DLD1 (cell line): ENCODE measurements around the gene MEIKIN.
"Not testable (repeated sequence)": the region's sequence is repeated elsewhere in the genome, so short reads cannot be mapped to it uniquely, and the experiment has no call there.

Source experiments
- in situ Hi-C: cut with HindIII; loops from 2 replicates; pipeline ENCODE4 v1.10.0; 2017; ENCODE audit warnings: low sequenced_read_pairs

MEIKIN gene

GRCh38 chr5:131778141-131778540 lies 167.3 kb downstream of the MEIKIN start:
- in situ Hi-C loops, result not testable (repeated sequence)

GRCh38 chr5:131776450-131776849 lies 169.0 kb downstream of the MEIKIN start:
- in situ Hi-C loops, result no loop called here

- in situ Hi-C loops, result no loop called here
Observed at GRCh38 chr5:131774652-131775367, 170.7 kb downstream of the MEIKIN start.

- in situ Hi-C loops, result no loop called here
Observed at GRCh38 chr5:131773805-131774204, 171.7 kb downstream of the MEIKIN start.

DNA sequence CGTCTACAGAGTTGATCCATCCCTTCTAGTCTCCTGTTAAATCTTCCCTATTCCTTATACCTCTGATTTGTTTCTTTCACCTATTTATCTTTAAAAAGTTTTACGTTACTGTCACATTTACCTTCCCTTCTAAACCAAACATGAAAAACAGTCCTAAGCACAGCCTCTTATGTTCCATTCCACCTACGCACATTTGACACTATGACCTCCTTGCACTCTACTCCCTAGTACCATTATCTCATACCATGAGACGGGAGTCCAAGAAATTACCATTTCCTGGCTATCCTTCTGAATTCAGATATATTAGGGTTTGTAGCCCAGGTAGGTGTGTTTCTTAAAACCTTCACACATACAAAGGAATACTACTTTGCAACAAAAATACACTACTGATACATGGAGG lies 173.8 kb downstream of the MEIKIN start:
- in situ Hi-C loops, result no loop called here

DNA sequence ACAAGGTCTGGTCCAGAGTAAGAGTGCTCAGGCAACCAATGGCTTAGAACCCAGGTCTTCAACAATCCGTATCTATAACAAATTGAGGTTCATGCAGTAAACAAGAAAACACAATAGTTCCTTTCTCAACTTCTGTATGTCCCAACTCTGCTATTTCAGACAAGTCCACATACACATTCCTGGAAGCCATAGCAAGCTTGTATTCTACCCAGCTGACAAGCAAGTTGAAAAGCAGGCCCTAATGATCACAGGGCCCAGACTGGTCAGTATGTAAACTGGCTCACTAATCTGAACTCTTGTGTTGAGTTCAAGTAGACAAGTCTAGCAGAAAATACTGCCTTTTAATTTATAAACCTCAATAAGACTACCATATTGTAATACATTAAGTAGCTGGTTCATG lies 175.5 kb downstream of the MEIKIN start:
- in situ Hi-C loops, result no loop called here

DNA sequence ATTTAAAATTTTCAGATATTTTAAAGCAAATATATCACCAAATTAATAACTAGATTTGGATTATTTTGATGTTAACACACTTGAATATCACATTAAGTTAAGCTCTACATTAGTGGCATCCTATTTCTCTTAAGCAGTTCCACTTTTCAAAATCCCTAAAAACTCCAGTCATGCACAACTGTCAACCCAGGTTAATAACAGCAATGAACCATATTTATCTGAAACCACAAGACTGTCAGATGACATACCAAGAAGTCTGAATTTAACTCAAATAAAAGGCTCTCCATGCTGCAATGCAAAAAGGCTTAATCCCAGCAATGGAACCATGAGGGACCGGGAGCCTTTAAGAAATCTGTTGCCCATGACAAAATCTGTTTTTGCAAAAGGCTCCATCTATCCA lies 176.1 kb downstream of the MEIKIN start:
- in situ Hi-C loops, result no loop called here

GRCh38 chr5:131767891-131768290 lies 177.6 kb downstream of the MEIKIN start:
- in situ Hi-C loops, result no loop called here

DNA sequence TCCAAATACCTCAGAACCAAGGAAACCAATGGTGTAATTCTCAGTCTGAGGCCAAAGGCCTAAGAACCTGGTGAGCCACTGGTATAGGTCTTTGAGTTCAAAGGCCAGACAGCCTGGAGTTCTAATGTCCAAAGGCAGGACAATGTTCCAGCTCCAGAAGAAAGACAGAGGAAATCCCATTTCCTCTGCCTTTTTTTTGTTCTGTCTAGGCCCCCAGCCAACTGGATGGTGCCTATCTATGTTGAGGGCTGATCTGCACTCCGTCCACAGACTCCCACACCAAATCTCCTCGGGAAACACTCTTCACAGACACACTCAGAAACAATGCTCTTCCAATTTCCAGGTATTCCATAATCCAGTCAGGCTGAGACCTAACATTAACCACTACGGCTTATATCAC lies 178.8 kb downstream of the MEIKIN start:
- in situ Hi-C loops, result no loop called here

GRCh38 chr5:131765261-131765660 lies 180.2 kb downstream of the MEIKIN start:
- in situ Hi-C loops, result no loop called here

DNA sequence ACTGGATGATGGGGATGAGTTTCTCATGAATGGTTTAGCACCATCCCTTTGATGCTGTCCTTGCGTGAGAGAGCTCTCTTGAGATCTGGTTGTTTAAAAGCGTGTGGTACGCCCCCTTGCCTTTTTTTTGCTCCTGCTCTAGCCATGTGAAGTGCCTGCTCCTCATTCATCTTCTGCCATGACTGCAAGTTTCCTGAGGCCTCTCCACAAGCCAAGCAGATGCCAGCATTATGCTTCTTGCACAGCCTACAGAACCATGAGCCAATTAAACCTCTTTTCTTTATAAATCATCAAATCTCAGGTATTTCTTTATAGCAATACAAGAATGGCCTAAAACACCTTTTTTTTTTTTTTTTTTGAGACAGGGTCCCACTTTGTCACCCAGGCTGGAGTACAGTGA lies 181.5 kb downstream of the MEIKIN start:
- in situ Hi-C loops, result no loop called here

DNA sequence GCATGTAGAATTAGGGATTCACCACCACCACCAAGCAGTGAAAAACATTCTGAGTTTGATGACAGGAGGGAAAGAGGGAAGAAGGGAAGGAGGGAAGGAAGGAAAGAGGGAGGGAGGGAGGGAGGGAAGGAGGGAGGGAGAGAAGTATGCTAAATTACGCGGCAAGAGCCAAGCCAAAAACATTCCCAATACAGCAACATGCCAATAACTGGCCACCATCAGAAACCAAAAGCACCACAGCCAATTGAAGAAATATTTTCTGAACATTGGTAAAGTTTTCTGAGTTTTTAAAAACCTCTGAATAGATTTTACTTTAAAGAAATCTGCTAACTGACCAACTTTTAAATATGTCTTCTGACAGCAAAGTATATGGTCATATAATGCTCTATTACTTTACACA lies 184.7 kb downstream of the MEIKIN start:
- in situ Hi-C loops, result no loop called here

GRCh38 chr5:131759704-131760103 lies 185.8 kb downstream of the MEIKIN start:
- in situ Hi-C loops, result no loop called here

- in situ Hi-C loops, result no loop called here
Observed at GRCh38 chr5:131758520-131758900, 187.0 kb downstream of the MEIKIN start.

DNA sequence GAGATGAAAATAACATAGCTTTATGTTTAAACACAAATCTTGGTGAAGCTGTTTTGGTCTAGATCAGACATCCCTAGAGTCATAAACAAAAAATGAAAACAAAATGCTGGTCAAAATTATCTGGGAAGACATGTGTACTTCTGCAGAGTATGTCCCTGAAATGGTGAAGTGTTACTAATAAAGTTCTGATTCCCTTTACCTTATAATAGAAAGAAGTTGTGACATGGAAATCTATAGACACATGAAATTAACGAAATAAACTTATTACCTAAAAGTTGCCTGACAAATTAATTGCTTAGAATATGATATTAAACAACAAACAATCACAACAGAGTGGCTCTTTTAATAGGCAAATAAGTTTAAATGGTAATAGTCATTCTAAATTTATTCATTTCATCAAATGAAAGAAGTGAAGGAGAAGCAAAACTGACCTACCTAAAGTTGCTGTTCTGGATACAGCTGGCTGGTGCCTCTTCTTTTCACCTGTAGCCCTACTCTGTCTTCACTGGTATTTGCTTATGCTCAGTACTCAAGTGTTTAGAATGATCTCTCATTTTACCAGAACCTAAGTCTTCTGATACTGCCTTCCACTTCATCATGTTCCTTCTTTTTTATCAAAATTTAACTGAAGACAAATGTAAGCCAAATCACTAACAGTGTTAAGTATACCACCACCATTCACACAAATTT lies 187.5 kb downstream of the MEIKIN start:
- in situ Hi-C loops, result no loop called here
